SK-N-MC (cell line): ENCODE data around the gene SMC3.

Experiments
- EZH2 ChIP-seq: fragments of 200-600 bp; sonication (generic); IDR thresholded peaks from one replicate; pipeline ENCODE4 v1.6.1; 2017; ENCODE audit warnings: antibody characterized with exemption
- POLR2AphosphoS5 ChIP-seq: IDR thresholded peaks from 2 replicates; pipeline ENCODE4 v1.6.1; 2012; ENCODE audit warnings: mild to moderate bottlenecking, low read depth, low read length, borderline replicate concordance

GRCh38 chr10:110568055-110568735 is 700 bp downstream of the SMC3 start:
- TF ChIP-seq EZH2 (no peak), POLR2AphosphoS5 (no peak)
